Transverse colon (tissue), 4 donors: ENCODE measurements around the gene SLC16A3.

ENCODE experiments used
- POLR2AphosphoS5 ChIP-seq, 3 donors: sonication (generic); formaldehyde crosslinking; IDR thresholded peaks; one replicate each; pipeline ENCODE4 v1.6.1; 2016; ENCODE audit warnings: antibody characterized with exemption in 3 of 3
- TF ChIP-seq, protein P1 (sequence below), 5 experiments: fragments of 200-600 bp in 3 of 5; fragments of 450-650 bp in 2 of 5; sonication (generic) in 3 of 5; IDR thresholded peaks; 1 replicate in 2 of 5; 2 replicates in 3 of 5; pipeline ENCODE4 v1.5.1; 2016 to 2017; ENCODE audit warnings: antibody characterized with exemption in 5 of 5, inconsistent platforms in 3 of 5, mild to moderate bottlenecking in 2 of 5, moderate library complexity in 1 of 5

DNA sequence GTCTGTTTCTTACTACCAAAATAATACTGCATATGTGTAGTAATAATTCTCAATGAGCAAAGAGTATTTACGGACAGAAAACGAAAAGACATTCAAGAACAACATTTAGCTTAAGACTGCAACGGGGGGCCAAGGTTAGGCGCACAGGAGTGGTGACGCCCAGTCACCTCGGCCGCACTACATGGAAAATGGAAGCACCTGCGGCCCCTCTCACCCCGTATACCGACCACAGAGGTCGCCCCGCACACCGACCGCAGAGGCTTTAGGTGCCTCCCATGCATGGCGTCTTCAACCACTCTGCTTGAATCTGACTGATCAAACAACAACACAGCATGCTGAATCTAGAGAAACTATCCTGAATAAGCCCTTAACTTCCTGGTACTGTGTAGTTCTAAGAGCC lies 42.6 kb upstream of the SLC16A3 start:
- TF ChIP-seq, protein P1, sequence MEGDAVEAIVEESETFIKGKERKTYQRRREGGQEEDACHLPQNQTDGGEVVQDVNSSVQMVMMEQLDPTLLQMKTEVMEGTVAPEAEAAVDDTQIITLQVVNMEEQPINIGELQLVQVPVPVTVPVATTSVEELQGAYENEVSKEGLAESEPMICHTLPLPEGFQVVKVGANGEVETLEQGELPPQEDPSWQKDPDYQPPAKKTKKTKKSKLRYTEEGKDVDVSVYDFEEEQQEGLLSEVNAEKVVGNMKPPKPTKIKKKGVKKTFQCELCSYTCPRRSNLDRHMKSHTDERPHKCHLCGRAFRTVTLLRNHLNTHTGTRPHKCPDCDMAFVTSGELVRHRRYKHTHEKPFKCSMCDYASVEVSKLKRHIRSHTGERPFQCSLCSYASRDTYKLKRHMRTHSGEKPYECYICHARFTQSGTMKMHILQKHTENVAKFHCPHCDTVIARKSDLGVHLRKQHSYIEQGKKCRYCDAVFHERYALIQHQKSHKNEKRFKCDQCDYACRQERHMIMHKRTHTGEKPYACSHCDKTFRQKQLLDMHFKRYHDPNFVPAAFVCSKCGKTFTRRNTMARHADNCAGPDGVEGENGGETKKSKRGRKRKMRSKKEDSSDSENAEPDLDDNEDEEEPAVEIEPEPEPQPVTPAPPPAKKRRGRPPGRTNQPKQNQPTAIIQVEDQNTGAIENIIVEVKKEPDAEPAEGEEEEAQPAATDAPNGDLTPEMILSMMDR (IDR thresholded peaks at IDR 0.05): no peak
- no peak for TF ChIP-seq POLR2AphosphoS5 (IDR thresholded peaks at IDR 0.05)
